DND-41 (cell line): ENCODE data around the gene CEP170B.

Source experiments
- ATAC-seq: fragments of 200-7000 bp; cut with Tn5 transposase; 3 replicates; pipeline ENCODE4 v1.9.1; 2021; ENCODE audit warnings: low read depth; ENCODE audit not compliant: insufficient read depth
- DNase-seq: peaks from one replicate; pipeline ENCODE4 v3.0.0-alpha.2; 2020
- H2AFZ ChIP-seq: 2 replicates; pipeline ENCODE4 v1.6.0; 2012; ENCODE audit warnings: low read depth, low read length
- H3K27ac ChIP-seq: 2 replicates; pipeline ENCODE4 v1.5.1; 2012; ENCODE audit warnings: low read length, inconsistent platforms
- H3K27me3 ChIP-seq: fragments of 200-600 bp; sonication (generic); 2 replicates; pipeline ENCODE4 v1.6.0; 2012; ENCODE audit warnings: low read length, mild to moderate bottlenecking, inconsistent platforms; ENCODE audit not compliant: insufficient read depth, poor library complexity
- H3K36me3 ChIP-seq: 2 replicates; pipeline ENCODE4 v1.5.1; 2012; ENCODE audit warnings: low read length, inconsistent platforms; ENCODE audit not compliant: insufficient read depth
- H3K4me1 ChIP-seq: 2 replicates; pipeline ENCODE4 v1.5.1; 2012; ENCODE audit warnings: mild to moderate bottlenecking, low read length; ENCODE audit not compliant: insufficient read depth
- H3K4me2 ChIP-seq: 2 replicates; pipeline ENCODE4 v1.6.0; 2012; ENCODE audit warnings: mild to moderate bottlenecking, moderate library complexity, low read length, inconsistent platforms; ENCODE audit not compliant: insufficient read depth
- H3K4me3 ChIP-seq, 2 experiments: fragments of 200-600 bp in 1 of 2; shearing (Covaris generic) in 1 of 2; 2 replicates each; pipeline ENCODE4 v1.5.1; 2012 to 2016; ENCODE audit warnings: inconsistent platforms in 2 of 2, low read length in 2 of 2, mild to moderate bottlenecking in 2 of 2, low read depth in 1 of 2, moderate library complexity in 1 of 2
- H3K79me2 ChIP-seq: 2 replicates; pipeline ENCODE4 v1.6.0; 2012; ENCODE audit warnings: low read length, inconsistent platforms; ENCODE audit not compliant: insufficient read depth
- H3K9ac ChIP-seq: 2 replicates; pipeline ENCODE4 v1.6.0; 2012; ENCODE audit warnings: low read depth, mild to moderate bottlenecking, inconsistent platforms, low read length, moderate library complexity
- H3K9me3 ChIP-seq: 2 replicates; pipeline ENCODE4 v1.5.1; 2012; ENCODE audit warnings: low read length, moderate library complexity, mild to moderate bottlenecking, inconsistent platforms; ENCODE audit not compliant: insufficient read depth, severe bottlenecking
- H4K20me1 ChIP-seq: 2 replicates; pipeline ENCODE4 v1.6.0; 2012; ENCODE audit warnings: low read length; ENCODE audit not compliant: insufficient read depth
- CTCF ChIP-seq: IDR thresholded peaks from 2 replicates; pipeline ENCODE4 v1.5.1; 2012; ENCODE audit warnings: borderline replicate concordance, low read length, moderate library complexity, mild to moderate bottlenecking; ENCODE audit not compliant: poor library complexity, severe bottlenecking; ENCODE audit errors: extremely low read depth
- EZH2 ChIP-seq: IDR thresholded peaks from 3 replicates; pipeline ENCODE4 v1.6.1; 2012; ENCODE audit warnings: borderline replicate concordance, low read depth, mild to moderate bottlenecking, moderate library complexity, low read length, inconsistent platforms; ENCODE audit not compliant: severe bottlenecking

CEP170B gene

DNA sequence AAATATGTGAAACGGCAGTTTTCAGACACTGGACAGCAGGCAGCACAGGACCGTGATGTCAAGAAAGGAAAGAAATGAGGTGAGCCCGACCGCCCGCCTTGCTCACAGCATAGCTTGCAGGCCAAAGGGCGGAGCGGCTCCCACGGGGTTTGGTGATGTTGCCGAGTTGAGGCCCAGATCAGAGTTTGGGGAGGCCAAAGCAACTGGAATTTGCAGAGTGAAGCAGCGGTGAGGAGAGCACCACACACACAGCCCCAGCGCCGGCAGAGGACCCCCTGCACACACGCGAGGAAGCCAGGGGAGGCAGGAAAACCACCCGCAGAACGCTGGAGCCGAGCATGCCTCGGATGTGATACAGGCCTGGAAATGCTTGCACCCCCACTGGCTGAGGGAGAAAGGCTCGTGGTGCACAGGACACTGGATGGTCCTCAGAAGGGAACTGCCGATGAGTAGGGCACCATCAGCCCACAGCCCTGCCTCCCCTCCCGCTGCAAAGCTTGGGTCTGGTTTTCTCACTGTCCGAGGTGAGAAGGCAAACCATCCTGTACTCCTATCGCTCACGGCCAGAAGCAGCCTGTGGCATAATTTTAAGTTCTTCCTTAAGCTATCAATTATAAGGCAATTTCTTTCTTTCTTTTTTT, 33.9 kb downstream of the CEP170B start:
- Histone ChIP-seq H3K9ac (no peak overlapping the region), H3K27ac (no peak overlapping the region), H3K4me2 (no peak overlapping the region), H3K79me2 (no peaks in the 10 kb centered on the region), H3K9me3 (no peaks in the 10 kb centered on the region), H4K20me1 (no peaks in the 10 kb centered on the region; the same call in 1 of the 2 replicates), H3K4me3 (no peak overlapping the region), H3K36me3 (no peaks in the 10 kb centered on the region), H2AFZ (no peak overlapping the region), H3K4me1 (no peaks in the 10 kb centered on the region), H3K27me3 (no peaks in the 10 kb centered on the region)
- TF ChIP-seq CTCF, result no peak
- no peak for TF ChIP-seq EZH2
- DNase-seq (no peak), ATAC-seq (no peak)

DNA sequence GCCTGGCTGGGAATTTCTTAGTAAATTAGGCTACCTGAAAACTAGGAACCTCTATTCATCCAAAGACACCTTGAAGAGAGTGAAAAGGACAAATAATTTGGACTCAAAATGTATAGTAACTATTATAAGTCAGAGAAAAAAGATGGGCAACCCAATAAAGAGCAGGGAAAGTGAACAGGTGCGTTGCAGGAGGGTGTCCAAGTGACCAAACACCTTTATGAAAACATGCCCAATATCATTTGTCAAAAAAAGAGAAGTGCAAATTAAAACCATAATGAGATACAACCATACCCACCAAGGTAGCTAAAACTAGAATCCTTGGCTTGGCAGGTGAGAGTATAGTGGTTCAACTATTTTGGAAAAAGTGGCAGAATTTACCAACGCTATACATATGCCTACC, 34.7 kb downstream of the CEP170B start:
- Histone ChIP-seq H2AFZ (no peak overlapping the region), H3K9ac (no peak overlapping the region), H3K36me3 (no peaks in the 10 kb centered on the region), H3K79me2 (no peaks in the 10 kb centered on the region), H3K4me1 (no peaks in the 10 kb centered on the region), H3K9me3 (no peaks in the 10 kb centered on the region), H3K27ac (no peak overlapping the region), H3K4me2 (no peak overlapping the region), H4K20me1 (no peaks in the 10 kb centered on the region; the same call in 1 of the 2 replicates), H3K4me3 (no peak overlapping the region), H3K27me3 (peaks cover 4% of the 10 kb centered on the region)
- ATAC-seq (no peak), DNase-seq (no peak)
- no peak for TF ChIP-seq CTCF

DNA sequence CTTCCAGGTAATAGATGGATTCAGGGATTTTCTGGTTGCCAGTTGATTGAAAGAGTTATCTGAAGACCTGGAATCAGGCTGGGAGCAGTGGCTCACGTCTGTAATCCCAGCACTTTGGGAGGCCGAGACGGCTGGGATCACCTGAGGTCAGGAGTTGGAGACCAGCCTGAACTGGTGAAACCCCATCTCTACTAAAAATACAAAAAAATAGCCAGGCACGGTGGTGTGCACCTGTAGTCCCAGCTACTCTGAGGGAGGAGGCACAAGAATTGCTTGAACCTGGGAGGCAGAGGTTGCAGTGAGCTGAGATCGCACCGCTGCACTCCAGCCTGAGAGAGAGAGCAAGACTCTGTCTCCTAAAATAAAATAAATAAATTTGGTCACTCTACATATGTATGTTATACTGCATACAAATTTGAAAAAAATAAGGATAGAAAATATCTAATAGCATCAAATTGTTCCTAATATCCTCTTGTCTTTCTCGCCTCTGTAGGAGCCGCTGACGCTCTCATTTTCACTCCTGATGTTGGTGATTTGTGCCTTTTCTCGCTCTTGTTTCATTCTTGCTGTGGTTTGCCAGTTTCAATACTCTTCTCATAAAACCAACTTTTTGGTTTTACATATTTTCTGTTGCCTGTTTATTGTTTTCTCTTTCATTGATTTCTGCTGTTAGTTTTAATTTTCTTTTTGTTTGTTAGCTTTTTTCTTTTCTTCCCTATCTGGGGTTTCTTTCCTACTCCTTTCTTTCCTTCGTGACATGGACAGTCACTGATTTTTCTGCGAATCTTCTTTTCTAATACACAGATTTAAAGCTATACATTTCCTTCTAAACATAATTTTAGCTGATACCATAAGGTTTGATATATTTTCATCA, 35.8 kb downstream of the CEP170B start:
- no peaks in the 10 kb centered on the region for H3K36me3 ChIP-seq
- no peak overlapping the region for H3K9ac ChIP-seq
- no peaks in the 10 kb centered on the region; the same call in 1 of the 2 replicates for H4K20me1 ChIP-seq
- no peaks in the 10 kb centered on the region for H3K9me3 ChIP-seq
- peaks cover 4% of the 10 kb centered on the region for H3K27me3 ChIP-seq
- TF ChIP-seq CTCF, result no peak
- no peak for TF ChIP-seq EZH2
- no peak for DNase-seq
- ATAC-seq, result no peak
- no peaks in the 10 kb centered on the region for H3K4me1 ChIP-seq
- no peaks in the 10 kb centered on the region for H3K79me2 ChIP-seq
- H3K27ac ChIP-seq, result no peak overlapping the region
- H2AFZ ChIP-seq, result no peak overlapping the region
- H3K4me2 ChIP-seq, result no peak overlapping the region
- H3K4me3 ChIP-seq, result no peak overlapping the region
